Measurements from ENCODE around the gene DCUN1D1. TPM values are rescaled to one million over a fixed set of nuclear protein-coding genes. Genes with fewer than 3 reads are reported as not detected.

Gene DCUN1D1
- total and polyA plus RNA-seq, 2 experiments from 2014 or later = 29.5 to 53.5 TPM

- TF ChIP-seq NANOG (IDR thresholded peaks at IDR 0.05; ENCODE audit: borderline replicate concordance) (no peak), CREB1 (CRISPR knock-in tag; IDR thresholded peaks at IDR 0.05; ENCODE audit: low read depth) (no peak)
These were observed 3.5 kb upstream of the DCUN1D1 start (continued) for GRCh38 chr3:182983876-182984275.

- peaks cover 9% of the 10 kb centered on the region for H3F3A ChIP-seq (replicated peaks; ENCODE audit: low read depth)
- Mint-ChIP-seq H3K36me3 (ENCODE audit: low read depth) (no peaks in the 10 kb centered on the region; the same call in 2 of the 3 replicates), H3K27me3 (ENCODE audit: insufficient read depth, low read depth, poor library complexity) (peaks cover 5% of the 10 kb centered on the region), H3K27ac (no peak overlapping the region), H3K4me1 (peaks cover 27% of the 10 kb centered on the region), H3K9me3 (no peaks in the 10 kb centered on the region), H3K4me3 (peak overlapping the region; percentile 75)
- H3K4me3 ChIP-seq = peak overlapping the region; percentile 99
- no peaks in the 10 kb centered on the region for H3K27me3 ChIP-seq (ENCODE audit: insufficient read depth)
- peak; percentile 5; the same call in 2 of the 3 replicates for ATAC-seq
- 0 out of 2 replicates have a peak, but pooled peaks cover 4% of the 10 kb centered on the region for H4K20me1 ChIP-seq (replicated peaks; ENCODE audit: insufficient read depth)
- peaks cover 38% of the 10 kb centered on the region for H3K79me2 ChIP-seq (replicated peaks; ENCODE audit: insufficient read depth)
- H3K36me3 ChIP-seq (ENCODE audit: insufficient read depth) = no peaks in the 10 kb centered on the region
- peak overlapping the region; percentile 94 for H2AFZ ChIP-seq
- peaks cover 30% of the 10 kb centered on the region for H3K4me1 ChIP-seq (ENCODE audit: insufficient read depth)
- no peak overlapping the region for H3K27ac ChIP-seq (ENCODE audit: low read depth)
- DNase-seq (ENCODE audit: low spot score) = no peak
- peak overlapping the region; percentile 86 for H3K4me2 ChIP-seq
- no peak for TF ChIP-seq ZNF462 (CRISPR knock-in tag; IDR thresholded peaks at IDR 0.05)
- TF ChIP-seq CREB1 (CRISPR knock-in tag; IDR thresholded peaks at IDR 0.05; ENCODE audit: low read depth) = no peak
- TF ChIP-seq, protein P1, sequence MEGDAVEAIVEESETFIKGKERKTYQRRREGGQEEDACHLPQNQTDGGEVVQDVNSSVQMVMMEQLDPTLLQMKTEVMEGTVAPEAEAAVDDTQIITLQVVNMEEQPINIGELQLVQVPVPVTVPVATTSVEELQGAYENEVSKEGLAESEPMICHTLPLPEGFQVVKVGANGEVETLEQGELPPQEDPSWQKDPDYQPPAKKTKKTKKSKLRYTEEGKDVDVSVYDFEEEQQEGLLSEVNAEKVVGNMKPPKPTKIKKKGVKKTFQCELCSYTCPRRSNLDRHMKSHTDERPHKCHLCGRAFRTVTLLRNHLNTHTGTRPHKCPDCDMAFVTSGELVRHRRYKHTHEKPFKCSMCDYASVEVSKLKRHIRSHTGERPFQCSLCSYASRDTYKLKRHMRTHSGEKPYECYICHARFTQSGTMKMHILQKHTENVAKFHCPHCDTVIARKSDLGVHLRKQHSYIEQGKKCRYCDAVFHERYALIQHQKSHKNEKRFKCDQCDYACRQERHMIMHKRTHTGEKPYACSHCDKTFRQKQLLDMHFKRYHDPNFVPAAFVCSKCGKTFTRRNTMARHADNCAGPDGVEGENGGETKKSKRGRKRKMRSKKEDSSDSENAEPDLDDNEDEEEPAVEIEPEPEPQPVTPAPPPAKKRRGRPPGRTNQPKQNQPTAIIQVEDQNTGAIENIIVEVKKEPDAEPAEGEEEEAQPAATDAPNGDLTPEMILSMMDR (conservative IDR thresholded peaks at IDR 0.05; ENCODE audit: low read depth in 2 of 2) = no peak
- TF ChIP-seq ZNF114 (CRISPR knock-in tag; IDR thresholded peaks at IDR 0.05) = no peak
- no peak for TF ChIP-seq EZH2phosphoT487 (IDR thresholded peaks at IDR 0.05; ENCODE audit: unreplicated experiment)
- no peak for TF ChIP-seq JUNB (IDR thresholded peaks at IDR 0.05; ENCODE audit: unreplicated experiment)
- TF ChIP-seq STAT1 (IDR thresholded peaks at IDR 0.05; ENCODE audit: unreplicated experiment) = no peak
- no peak for TF ChIP-seq NANOG (IDR thresholded peaks at IDR 0.05; ENCODE audit: borderline replicate concordance)
- TF ChIP-seq POLR2AphosphoS5 (IDR thresholded peaks at IDR 0.05; ENCODE audit: low read depth) = no peak
- no peak for TF ChIP-seq EZH2 (IDR thresholded peaks at IDR 0.05; ENCODE audit: low read depth, unreplicated experiment)
- no peak for TF ChIP-seq ETS1 (IDR thresholded peaks at IDR 0.05)
- TF ChIP-seq REST (IDR thresholded peaks at IDR 0.05; ENCODE audit: unreplicated experiment) = no peak
- TF ChIP-seq ZNF331 (CRISPR knock-in tag; IDR thresholded peaks at IDR 0.05; ENCODE audit: low read depth) = no peak
- H3K9me2 ChIP-seq (ENCODE audit: insufficient read depth) = no peaks in the 10 kb centered on the region
These were observed 671 bp upstream of the DCUN1D1 start for GRCh38 chr3:182981038-182981380.
